Uterus (tissue), 4 donors: ENCODE measurements around the gene TLL1. TPM values are rescaled to one million over a fixed set of nuclear protein-coding genes. Genes with fewer than 3 reads are reported as not detected.

ENCODE experiments used
- DNase-seq, 2 donors: peaks; one replicate each; pipeline ENCODE4 v3.0.0-alpha.2; 2019 to 2020
- H3K27ac ChIP-seq, 2 donors: fragments of 200-600 bp; sonication (generic); 1 replicate in 1 of 2; 2 replicates in 1 of 2; pipeline ENCODE4 v1.5.1; 2016 to 2018
- H3K27me3 ChIP-seq, 2 donors: fragments of 200-600 bp; sonication (generic); one replicate each; pipeline ENCODE4 v1.5.1; 2018 to 2019; ENCODE audit warnings: control low read depth in 1 of 2
- H3K36me3 ChIP-seq, 2 donors: fragments of 200-600 bp; sonication (generic); one replicate each; pipeline ENCODE4 v1.5.1; 2019; ENCODE audit warnings: control low read depth in 1 of 2
- H3K4me1 ChIP-seq, 2 donors: fragments of 200-600 bp; sonication (generic); one replicate each; pipeline ENCODE4 v1.5.1; 2018 to 2019; ENCODE audit warnings: control low read depth in 1 of 2
- H3K4me3 ChIP-seq, 2 donors: fragments of 200-600 bp; sonication (generic); 1 replicate in 1 of 2; 2 replicates in 1 of 2; pipeline ENCODE4 v1.5.1; 2018 to 2019; ENCODE audit warnings: mild to moderate bottlenecking in 1 of 2
- H3K9me3 ChIP-seq, 2 donors: fragments of 200-600 bp; sonication (generic); one replicate each; pipeline ENCODE4 v1.5.1; 2019; ENCODE audit warnings: control low read depth in 1 of 2
- CTCF ChIP-seq, 4 experiments: fragments of 200-600 bp in 2 of 4; fragments of 450-650 bp in 2 of 4; sonication (generic) in 2 of 4; IDR thresholded peaks; one replicate each; pipeline ENCODE4 v1.5.1; 2016 to 2019; ENCODE audit warnings: antibody characterized with exemption in 4 of 4, mild to moderate bottlenecking in 2 of 4, moderate library complexity in 1 of 4
- POLR2A ChIP-seq, 2 donors: fragments of 450-650 bp; IDR thresholded peaks; one replicate each; pipeline ENCODE4 v1.6.1; 2016; ENCODE audit warnings: antibody characterized with exemption in 2 of 2, mild to moderate bottlenecking in 1 of 2, moderate library complexity in 1 of 2
- intact Hi-C: fragments of 100-400 bp; cut with DNase I; formaldehyde crosslinking; loops from one replicate; pipeline ENCODE4 v1.15.1; 2023; ENCODE audit warnings: low total_unique reads
- total RNA-seq, 4 donors: library from RNA; depleted of rRNA in 3 of 4; stranded (reverse); fragments of >200 nt in 3 of 4; gene quantifications; one replicate each; pipeline versions ENCODE4 v1.1.0 to v1.2.4, GENCODE V29; 2014 to 2023
- donor health status: DM: yes; HTN: yes; CAD: no.

TLL1 gene
- total RNA-seq, 4 donors from 2014 or later, result 9.7 to 16.6 (median 13.8) TPM

DNA sequence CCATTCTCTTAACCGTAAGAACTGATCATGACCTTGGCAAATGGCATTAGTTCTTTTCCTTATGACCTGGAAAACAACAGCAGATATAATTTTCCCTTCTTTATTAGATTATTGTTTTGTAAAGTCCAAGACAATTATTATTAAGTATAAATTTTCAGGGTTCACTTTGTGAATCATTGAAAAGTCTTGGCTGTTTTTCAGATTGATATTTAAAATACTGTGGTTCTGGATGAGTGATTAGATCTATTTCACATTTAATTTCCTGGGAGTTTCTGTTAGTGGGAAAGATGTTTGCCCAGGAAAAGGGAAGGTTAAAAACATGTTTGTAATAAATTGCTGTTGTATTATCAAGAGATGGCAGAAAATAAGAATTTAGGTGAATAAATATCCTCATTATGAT is 194.9 kb downstream of the TLL1 start:
- no peak for DNase-seq
- H3K36me3 ChIP-seq, result no peaks in the 10 kb centered on the region
- H3K9me3 ChIP-seq, result no peaks in the 10 kb centered on the region
- H3K27ac ChIP-seq, result no peak overlapping the region
- intact Hi-C loops, result no loop called here
- no peaks in the 10 kb centered on the region for H3K27me3 ChIP-seq
- no peaks in the 10 kb centered on the region for H3K4me1 ChIP-seq
- TF ChIP-seq POLR2A (IDR thresholded peaks at IDR 0.05) (no peak), CTCF (IDR thresholded peaks at IDR 0.05) (no peak)
- H3K4me3 ChIP-seq, result no peak overlapping the region

GRCh38 chr4:166073783-166074182 is 200.7 kb downstream of the TLL1 start:
- H3K27ac ChIP-seq, result no peak overlapping the region
- TF ChIP-seq POLR2A (IDR thresholded peaks at IDR 0.05), result no peak
- TF ChIP-seq CTCF (IDR thresholded peaks at IDR 0.05), result no peak
- intact Hi-C loops, result no loop called here
- no peak for DNase-seq
- H3K36me3 ChIP-seq, result no peaks in the 10 kb centered on the region
- no peak overlapping the region for H3K4me3 ChIP-seq
- no peaks in the 10 kb centered on the region for H3K9me3 ChIP-seq
- no peaks in the 10 kb centered on the region for H3K27me3 ChIP-seq
- H3K4me1 ChIP-seq, result no peaks in the 10 kb centered on the region

- TF ChIP-seq CTCF (IDR thresholded peaks at IDR 0.05), result no peak
- TF ChIP-seq POLR2A (IDR thresholded peaks at IDR 0.05), result no peak
- Histone ChIP-seq H3K27me3 (no peaks in the 10 kb centered on the region), H3K4me1 (no peaks in the 10 kb centered on the region), H3K9me3 (no peaks in the 10 kb centered on the region), H3K36me3 (no peaks in the 10 kb centered on the region), H3K4me3 (no peak overlapping the region), H3K27ac (no peak overlapping the region)
- no peak for DNase-seq
- intact Hi-C loops, result no loop called here
Observed at GRCh38 chr4:166075599-166075998, 202.6 kb downstream of the TLL1 start.

- no peaks in the 10 kb centered on the region for H3K9me3 ChIP-seq
- H3K27me3 ChIP-seq, result no peaks in the 10 kb centered on the region
- intact Hi-C loops, result no loop called here
- TF ChIP-seq CTCF (IDR thresholded peaks at IDR 0.05) (no peak), POLR2A (IDR thresholded peaks at IDR 0.05) (no peak)
- H3K4me3 ChIP-seq, result no peak overlapping the region
- no peak for DNase-seq
- H3K4me1 ChIP-seq, result no peaks in the 10 kb centered on the region
- no peaks in the 10 kb centered on the region for H3K36me3 ChIP-seq
- no peak overlapping the region for H3K27ac ChIP-seq
Observed at GRCh38 chr4:166077782-166078181, 204.7 kb downstream of the TLL1 start.

GRCh38 chr4:166078383-166078782 is 205.3 kb downstream of the TLL1 start:
- TF ChIP-seq POLR2A (IDR thresholded peaks at IDR 0.05) (no peak), CTCF (IDR thresholded peaks at IDR 0.05) (no peak)
- DNase-seq, result no peak
- H3K27ac ChIP-seq, result no peak overlapping the region
- intact Hi-C loops, result no loop called here
- no peaks in the 10 kb centered on the region for H3K27me3 ChIP-seq
- no peaks in the 10 kb centered on the region for H3K9me3 ChIP-seq
- H3K36me3 ChIP-seq, result no peaks in the 10 kb centered on the region
- H3K4me3 ChIP-seq, result no peak overlapping the region
- H3K4me1 ChIP-seq, result no peaks in the 10 kb centered on the region
